MCF 10A (cell line): ENCODE results near the gene EGR1. TPM values are rescaled to one million over a fixed set of nuclear protein-coding genes. Genes with fewer than 3 reads are reported as not detected.
A peak's percentile ranks its signal among the peaks of the same experiment; 100 is the strongest.
"Not testable (repeated sequence)": the region's sequence is repeated elsewhere in the genome, so short reads cannot be mapped to it uniquely, and the experiment has no call there.

ENCODE experiments used
- BruUV-seq: library from RNA; stranded (reverse); fragments of 400-500 nt; replicated peaks from 2 replicates; lab custom pipeline; 2021; lab: Mats Ljungman, UMichigan
- CTCF ChIA-PET: fragments of 300-600 bp; sonication (Branson Sonifier 250); formaldehyde crosslinking; extraction: SDS; loops from one replicate; lab custom pipeline; 2021; ENCODE audit warnings: antibody characterized with exemption, inconsistent platforms; lab: Yijun Ruan, JAX
- POLR2A ChIA-PET: fragments of 300-600, 350-650 bp; sonication (Branson Sonifier 250); formaldehyde crosslinking; extraction: SDS; loops from one replicate; lab custom pipeline; 2020; ENCODE audit warnings: antibody characterized with exemption, inconsistent platforms; lab: Yijun Ruan, JAX
- DNase-seq: peaks from one replicate; pipeline ENCODE4 v3.0.0-alpha.2; 2018; ENCODE audit not compliant: unreplicated experiment
- H3K27ac Mint-ChIP-seq: one replicate; pipeline ENCODE4 v1.8.0; 2022; ENCODE audit warnings: mild to moderate bottlenecking, low read depth, mixed read lengths; ENCODE audit not compliant: unreplicated experiment
- H3K27me3 Mint-ChIP-seq: one replicate; pipeline ENCODE4 v1.8.0; 2022; ENCODE audit warnings: mixed read lengths; ENCODE audit not compliant: insufficient read depth, unreplicated experiment
- H3K36me3 Mint-ChIP-seq: one replicate; pipeline ENCODE4 v1.8.0; 2022; ENCODE audit warnings: mild to moderate bottlenecking, moderate library complexity, mixed read lengths; ENCODE audit not compliant: insufficient read depth, unreplicated experiment
- H3K4me1 Mint-ChIP-seq: one replicate; pipeline ENCODE4 v1.8.0; 2022; ENCODE audit warnings: mixed read lengths; ENCODE audit not compliant: insufficient read depth, unreplicated experiment
- H3K4me3 Mint-ChIP-seq: one replicate; pipeline ENCODE4 v1.8.0; 2022; ENCODE audit warnings: mild to moderate bottlenecking, moderate library complexity, mixed read lengths; ENCODE audit not compliant: unreplicated experiment
- H3K9me3 Mint-ChIP-seq: one replicate; pipeline ENCODE4 v1.8.0; 2022; ENCODE audit warnings: mixed read lengths; ENCODE audit not compliant: unreplicated experiment
- CTCF ChIP-seq: fragments of 200-600 bp; IDR thresholded peaks from one replicate; pipeline ENCODE4 v1.8.0; 2022; ENCODE audit warnings: antibody characterized with exemption, mild to moderate bottlenecking; ENCODE audit not compliant: unreplicated experiment
- intact Hi-C: fragments of 100-400 bp; cut with micrococcal nuclease; formaldehyde crosslinking; loops from 2 replicates; pipeline ENCODE4 v1.14.1; 2022
- total RNA-seq: library from RNA; stranded (reverse); gene quantifications from 2 replicates; pipeline ENCODE4 v1.2.3, GENCODE V29; 2022

EGR1 gene
- total RNA-seq, 1 experiment from 2014 or later = 189 TPM

GRCh38 chr5:138470322-138471051 lies 5.2 kb downstream of the EGR1 start:
- Mint-ChIP-seq H3K36me3 (peaks cover 71% of the 10 kb centered on the region), H3K4me3 (no peak overlapping the region), H3K9me3 (no peaks in the 10 kb centered on the region), H3K4me1 (peaks cover 35% of the 10 kb centered on the region), H3K27ac (peak overlapping the region; percentile 93), H3K27me3 (peaks cover 20% of the 10 kb centered on the region)
- TF ChIP-seq CTCF = no peak
- ChIA-PET CTCF (interaction anchor here (0.5 to 4.2 kb wide), 4 partner anchors 20 to 77 kb away, joined by 3 to 37 read pairs (median 4); no protein-coding TSS in a partner anchor), POLR2A (interaction anchor here (0.6 to 15.2 kb wide), 13 partner anchors 9 to 293 kb away, joined by 3 to 626 read pairs (median 4); partner anchors contain the start of gene ETF1)
- DNase-seq = peak; percentile 60
- intact Hi-C loops = no loop called here
- no TSS peak for BruUV-seq

- H3K36me3 Mint-ChIP-seq = peaks cover 66% of the 10 kb centered on the region
- H3K27ac Mint-ChIP-seq = peak overlapping the region; percentile 93
- no TSS peak for BruUV-seq
- no peaks in the 10 kb centered on the region for H3K9me3 Mint-ChIP-seq
- POLR2A ChIA-PET = interaction anchor here (1.0 to 15.2 kb wide), 6 partner anchors 9 to 105 kb away, joined by 3 to 626 read pairs (median 7); partner anchors contain the start of gene ETF1
- DNase-seq = no peak
- H3K4me3 Mint-ChIP-seq = no peak overlapping the region
- peaks cover 35% of the 10 kb centered on the region for H3K4me1 Mint-ChIP-seq
- intact Hi-C loops = no loop called here
- CTCF ChIA-PET = interaction anchor here (1.4 to 4.2 kb wide), 3 partner anchors 19 to 55 kb away, joined by 3 to 37 read pairs (median 6); no protein-coding TSS in a partner anchor
- no peak for TF ChIP-seq CTCF
- H3K27me3 Mint-ChIP-seq = peaks cover 20% of the 10 kb centered on the region
These were observed 5.7 kb downstream of the EGR1 start for GRCh38 chr5:138471052-138471361.

DNA sequence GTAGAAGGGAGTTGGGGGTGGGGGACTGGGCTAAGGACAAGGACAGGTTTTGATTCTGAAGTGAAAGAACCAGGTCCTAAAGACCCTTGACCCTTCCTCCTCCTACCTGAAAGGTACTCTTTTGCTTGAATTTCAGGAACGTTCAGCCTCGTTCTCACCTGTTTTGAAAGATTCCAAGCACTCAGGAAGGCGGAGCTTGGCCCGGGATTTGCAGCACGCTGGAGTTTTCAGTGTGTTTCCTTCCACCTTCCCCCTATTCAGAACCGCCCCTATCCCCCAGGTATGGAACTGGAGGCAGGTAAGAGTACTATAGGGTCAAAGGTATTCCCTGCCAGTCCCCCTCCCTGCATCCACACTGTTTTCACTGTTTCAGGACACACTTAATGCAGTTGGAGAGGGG lies 7.1 kb downstream of the EGR1 start:
- CTCF ChIA-PET = interaction anchor here (1.3 to 4.2 kb wide), 5 partner anchors 18 to 75 kb away, joined by 3 to 37 read pairs (median 6); no protein-coding TSS in a partner anchor
- no peak for DNase-seq
- Mint-ChIP-seq H3K4me1 (peaks cover 27% of the 10 kb centered on the region), H3K4me3 (no peak overlapping the region), H3K27ac (no peak overlapping the region), H3K9me3 (no peaks in the 10 kb centered on the region), H3K36me3 (peaks cover 52% of the 10 kb centered on the region), H3K27me3 (peaks cover 11% of the 10 kb centered on the region)
- intact Hi-C loops = no loop called here
- no peak for TF ChIP-seq CTCF
- POLR2A ChIA-PET = interaction anchor here (0.7 to 15.2 kb wide), 6 partner anchors 8 to 134 kb away, joined by 3 to 626 read pairs (median 5); partner anchors contain the start of genes EGR1 and ETF1
- BruUV-seq = no TSS peak

DNA sequence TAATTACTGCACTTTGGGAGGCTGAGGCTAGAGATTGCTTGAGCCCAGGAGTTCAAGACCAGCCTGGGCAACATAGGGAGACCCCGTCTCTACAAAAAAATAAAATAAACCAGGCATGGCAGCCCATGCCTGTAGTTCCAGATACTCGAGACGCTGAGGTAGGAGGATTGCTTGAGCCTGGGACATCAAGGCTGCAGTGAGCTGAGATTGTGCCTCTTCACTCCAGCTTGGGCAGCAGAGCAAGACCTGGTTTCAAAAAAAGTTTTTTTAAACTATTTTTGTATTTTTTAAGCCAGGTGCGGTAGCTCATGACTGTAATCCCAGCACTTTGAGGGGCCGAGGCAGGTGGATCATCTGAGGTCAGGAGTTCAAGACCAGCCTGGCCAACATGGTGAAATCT lies 7.9 kb downstream of the EGR1 start:
- Mint-ChIP-seq H3K36me3 (peaks cover 44% of the 10 kb centered on the region), H3K4me1 (peaks cover 19% of the 10 kb centered on the region), H3K27ac (peak overlapping the region; percentile 25)
- intact Hi-C loops, DNase-seq, H3K4me3 Mint-ChIP-seq, BruUV-seq, H3K27me3 Mint-ChIP-seq, H3K9me3 Mint-ChIP-seq: not testable (repeated sequence)
- ChIA-PET CTCF (interaction anchor here (0.7 to 1.3 kb wide), 4 partner anchors 8 to 80 kb away, joined by 3 to 7 read pairs (median 4); partner anchors contain the start of gene EGR1), POLR2A (interaction anchor here (1.2 to 15.2 kb wide), 4 partner anchors 8 to 27 kb away, joined by 5 to 626 read pairs (median 6); partner anchors contain the start of gene EGR1)
